Parathyroid adenoma (tissue), 2 donors: Measurements from ENCODE around the gene HCK.

Experiments used
- H2AFZ ChIP-seq: fragments of 300-600 bp; sonication (generic); one replicate; pipeline ENCODE4 v1.7.0; 2017; ENCODE audit warnings: antibody characterized with exemption, mild to moderate bottlenecking
- H3K27ac ChIP-seq: fragments of 300-600 bp; sonication (generic); one replicate; pipeline ENCODE4 v1.7.0; 2017
- H3K27me3 ChIP-seq: fragments of 300-600 bp; sonication (generic); one replicate; pipeline ENCODE4 v1.7.0; 2017; ENCODE audit warnings: low read length; ENCODE audit not compliant: control insufficient read depth, insufficient read depth
- H3K36me3 ChIP-seq: fragments of 300-600 bp; sonication (generic); one replicate; pipeline ENCODE4 v1.7.0; 2017; ENCODE audit warnings: low read length; ENCODE audit not compliant: control insufficient read depth, insufficient read depth
- H3K4me1 ChIP-seq: fragments of 300-600 bp; sonication (generic); one replicate; pipeline ENCODE4 v1.7.0; 2017; ENCODE audit warnings: control low read depth
- H3K4me2 ChIP-seq: fragments of 300-600 bp; sonication (generic); one replicate; pipeline ENCODE4 v1.7.0; 2017; ENCODE audit warnings: low read length
- H3K4me3 ChIP-seq: fragments of 300-600 bp; sonication (generic); one replicate; pipeline ENCODE4 v1.7.0; 2017; ENCODE audit warnings: low read depth, low read length
- H3K79me2 ChIP-seq: fragments of 300-600 bp; sonication (generic); one replicate; pipeline ENCODE4 v1.7.0; 2017; ENCODE audit warnings: control low read depth
- H3K9ac ChIP-seq: fragments of 300-600 bp; sonication (generic); one replicate; pipeline ENCODE4 v1.7.0; 2017; ENCODE audit warnings: mild to moderate bottlenecking
- H3K9me3 ChIP-seq: fragments of 300-600 bp; sonication (generic); one replicate; pipeline ENCODE4 v1.7.0; 2017; ENCODE audit warnings: low read length; ENCODE audit not compliant: control insufficient read depth
- TF ChIP-seq, protein P1 (sequence below): fragments of 300-600 bp; sonication (generic); IDR thresholded peaks from one replicate; pipeline ENCODE4 v1.7.0; 2017; ENCODE audit warnings: antibody characterized with exemption, mild to moderate bottlenecking
- donor health status: primary hyperparathyroidism.

The HCK gene

DNA sequence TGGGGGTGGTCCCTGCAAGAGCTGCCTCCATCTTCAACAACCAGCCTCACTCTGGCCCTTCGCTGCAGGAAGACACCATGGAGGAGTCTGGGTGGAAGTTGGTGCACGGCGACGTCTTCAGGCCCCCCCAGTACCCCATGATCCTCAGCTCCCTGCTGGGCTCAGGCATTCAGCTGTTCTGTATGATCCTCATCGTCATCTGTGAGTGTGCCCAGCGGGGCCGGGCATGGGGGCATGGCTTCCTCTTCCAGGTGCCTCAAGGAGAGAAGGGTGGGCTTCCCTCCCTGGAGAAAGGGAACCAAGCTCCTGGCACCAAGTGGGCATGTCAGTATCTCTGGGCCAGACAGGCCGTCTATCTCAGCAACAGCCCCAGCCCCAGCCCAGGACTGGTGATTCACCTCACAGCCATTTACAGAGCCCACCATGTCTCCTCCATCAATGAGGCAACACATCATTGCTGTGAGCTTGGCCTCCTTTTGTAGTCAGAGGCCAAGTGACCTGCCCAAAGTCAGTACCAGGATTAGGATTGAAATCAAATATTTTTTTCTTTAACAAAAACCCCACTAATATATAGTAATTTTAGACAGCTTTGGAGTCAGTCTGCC lies 97.6 kb downstream of the HCK start:
- Histone ChIP-seq H3K27ac (no peak overlapping the region), H2AFZ (no peak overlapping the region), H3K36me3 (no peaks in the 10 kb centered on the region), H3K4me3 (no peak overlapping the region), H3K27me3 (no peaks in the 10 kb centered on the region), H3K79me2 (no peaks in the 10 kb centered on the region), H3K9me3 (no peaks in the 10 kb centered on the region), H3K4me2 (no peak overlapping the region), H3K4me1 (no peaks in the 10 kb centered on the region), H3K9ac (no peak overlapping the region)
- TF ChIP-seq, protein P1, sequence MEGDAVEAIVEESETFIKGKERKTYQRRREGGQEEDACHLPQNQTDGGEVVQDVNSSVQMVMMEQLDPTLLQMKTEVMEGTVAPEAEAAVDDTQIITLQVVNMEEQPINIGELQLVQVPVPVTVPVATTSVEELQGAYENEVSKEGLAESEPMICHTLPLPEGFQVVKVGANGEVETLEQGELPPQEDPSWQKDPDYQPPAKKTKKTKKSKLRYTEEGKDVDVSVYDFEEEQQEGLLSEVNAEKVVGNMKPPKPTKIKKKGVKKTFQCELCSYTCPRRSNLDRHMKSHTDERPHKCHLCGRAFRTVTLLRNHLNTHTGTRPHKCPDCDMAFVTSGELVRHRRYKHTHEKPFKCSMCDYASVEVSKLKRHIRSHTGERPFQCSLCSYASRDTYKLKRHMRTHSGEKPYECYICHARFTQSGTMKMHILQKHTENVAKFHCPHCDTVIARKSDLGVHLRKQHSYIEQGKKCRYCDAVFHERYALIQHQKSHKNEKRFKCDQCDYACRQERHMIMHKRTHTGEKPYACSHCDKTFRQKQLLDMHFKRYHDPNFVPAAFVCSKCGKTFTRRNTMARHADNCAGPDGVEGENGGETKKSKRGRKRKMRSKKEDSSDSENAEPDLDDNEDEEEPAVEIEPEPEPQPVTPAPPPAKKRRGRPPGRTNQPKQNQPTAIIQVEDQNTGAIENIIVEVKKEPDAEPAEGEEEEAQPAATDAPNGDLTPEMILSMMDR = no peak

DNA sequence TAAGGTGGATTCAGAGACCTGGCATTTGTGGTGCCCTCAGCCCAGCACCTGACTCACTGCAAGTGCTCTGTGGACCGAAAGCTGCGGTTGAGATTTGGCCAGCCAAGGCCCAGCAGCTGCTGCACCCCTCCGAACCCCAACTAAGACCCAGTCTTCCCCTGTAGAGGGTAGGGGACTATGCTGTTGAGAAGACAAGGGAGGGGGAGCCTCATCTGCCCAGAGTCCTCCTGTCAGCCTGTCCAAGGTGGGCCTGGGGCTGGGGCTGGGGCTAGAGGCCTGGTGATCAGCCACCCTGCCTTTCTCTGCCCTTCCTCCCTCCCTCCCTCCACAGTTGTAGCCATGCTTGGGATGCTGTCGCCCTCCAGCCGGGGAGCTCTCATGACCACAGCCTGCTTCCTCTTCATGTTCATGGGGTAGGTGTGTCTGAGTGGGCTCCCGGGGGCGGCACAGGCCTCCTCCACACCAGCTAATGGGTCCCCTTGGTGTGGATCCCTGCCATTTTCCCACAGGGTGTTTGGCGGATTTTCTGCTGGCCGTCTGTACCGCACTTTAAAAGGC lies 98.3 kb downstream of the HCK start:
- H3K36me3 ChIP-seq = no peaks in the 10 kb centered on the region
- no peaks in the 10 kb centered on the region for H3K9me3 ChIP-seq
- TF ChIP-seq, protein P1 = no peak
- H3K4me3 ChIP-seq = no peak overlapping the region
- H3K27me3 ChIP-seq = no peaks in the 10 kb centered on the region
- no peaks in the 10 kb centered on the region for H3K79me2 ChIP-seq
- no peak overlapping the region for H3K9ac ChIP-seq
- H3K27ac ChIP-seq = no peak overlapping the region
- no peaks in the 10 kb centered on the region for H3K4me1 ChIP-seq
- no peak overlapping the region for H3K4me2 ChIP-seq
- no peak overlapping the region for H2AFZ ChIP-seq
